Nephron progenitor cell (in vitro differentiated cells): ENCODE results near the gene DNAH17.

Experiments
- DNase-seq: peaks from one replicate; pipeline ENCODE4 v3.0.0; 2021
- H3K27ac Mint-ChIP-seq: 2 replicates; pipeline ENCODE4 v1.8.0; 2021; ENCODE audit warnings: mild to moderate bottlenecking, moderate library complexity, mixed read lengths
- H3K27me3 Mint-ChIP-seq: 2 replicates; pipeline ENCODE4 v1.8.0; 2021; ENCODE audit warnings: mild to moderate bottlenecking, low read depth, mixed read lengths; ENCODE audit not compliant: poor library complexity
- H3K36me3 Mint-ChIP-seq: 2 replicates; pipeline ENCODE4 v1.8.0; 2021; ENCODE audit warnings: low read depth, mixed read lengths
- H3K4me1 Mint-ChIP-seq: 2 replicates; pipeline ENCODE4 v1.8.0; 2021; ENCODE audit warnings: mixed read lengths
- H3K4me3 Mint-ChIP-seq: 2 replicates; pipeline ENCODE4 v1.8.0; 2021; ENCODE audit warnings: mild to moderate bottlenecking, moderate library complexity, mixed read lengths
- H3K9me3 Mint-ChIP-seq: 2 replicates; pipeline ENCODE4 v1.8.0; 2021; ENCODE audit warnings: mild to moderate bottlenecking, moderate library complexity, mixed read lengths
- TF ChIP-seq, protein P1 (sequence below): fragments of 200-600 bp; sonication (generic); IDR thresholded peaks from 2 replicates; pipeline ENCODE4 v1.5.0; 2021; ENCODE audit warnings: antibody characterized with exemption

DNAH17 gene

GRCh38 chr17:78577296-78577695, at the start of gene DNAH17:
Gene DNAH17 (minus strand): TSS chr17:78577396. CDS start chr17:78575057, 2,339 bp downstream.
- Mint-ChIP-seq H3K4me3 (no peak within 1 kb of the TSS), H3K27me3 (peaks cover 21% of the 10 kb centered on the region), H3K36me3 (no peaks in the 10 kb centered on the region), H3K4me1 (peaks cover 14% of the 10 kb centered on the region), H3K9me3 (no peaks in the 10 kb centered on the region), H3K27ac (no peak within 1 kb of the TSS)
- no peak for DNase-seq
- TF ChIP-seq, protein P1, sequence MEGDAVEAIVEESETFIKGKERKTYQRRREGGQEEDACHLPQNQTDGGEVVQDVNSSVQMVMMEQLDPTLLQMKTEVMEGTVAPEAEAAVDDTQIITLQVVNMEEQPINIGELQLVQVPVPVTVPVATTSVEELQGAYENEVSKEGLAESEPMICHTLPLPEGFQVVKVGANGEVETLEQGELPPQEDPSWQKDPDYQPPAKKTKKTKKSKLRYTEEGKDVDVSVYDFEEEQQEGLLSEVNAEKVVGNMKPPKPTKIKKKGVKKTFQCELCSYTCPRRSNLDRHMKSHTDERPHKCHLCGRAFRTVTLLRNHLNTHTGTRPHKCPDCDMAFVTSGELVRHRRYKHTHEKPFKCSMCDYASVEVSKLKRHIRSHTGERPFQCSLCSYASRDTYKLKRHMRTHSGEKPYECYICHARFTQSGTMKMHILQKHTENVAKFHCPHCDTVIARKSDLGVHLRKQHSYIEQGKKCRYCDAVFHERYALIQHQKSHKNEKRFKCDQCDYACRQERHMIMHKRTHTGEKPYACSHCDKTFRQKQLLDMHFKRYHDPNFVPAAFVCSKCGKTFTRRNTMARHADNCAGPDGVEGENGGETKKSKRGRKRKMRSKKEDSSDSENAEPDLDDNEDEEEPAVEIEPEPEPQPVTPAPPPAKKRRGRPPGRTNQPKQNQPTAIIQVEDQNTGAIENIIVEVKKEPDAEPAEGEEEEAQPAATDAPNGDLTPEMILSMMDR: no peak

DNA sequence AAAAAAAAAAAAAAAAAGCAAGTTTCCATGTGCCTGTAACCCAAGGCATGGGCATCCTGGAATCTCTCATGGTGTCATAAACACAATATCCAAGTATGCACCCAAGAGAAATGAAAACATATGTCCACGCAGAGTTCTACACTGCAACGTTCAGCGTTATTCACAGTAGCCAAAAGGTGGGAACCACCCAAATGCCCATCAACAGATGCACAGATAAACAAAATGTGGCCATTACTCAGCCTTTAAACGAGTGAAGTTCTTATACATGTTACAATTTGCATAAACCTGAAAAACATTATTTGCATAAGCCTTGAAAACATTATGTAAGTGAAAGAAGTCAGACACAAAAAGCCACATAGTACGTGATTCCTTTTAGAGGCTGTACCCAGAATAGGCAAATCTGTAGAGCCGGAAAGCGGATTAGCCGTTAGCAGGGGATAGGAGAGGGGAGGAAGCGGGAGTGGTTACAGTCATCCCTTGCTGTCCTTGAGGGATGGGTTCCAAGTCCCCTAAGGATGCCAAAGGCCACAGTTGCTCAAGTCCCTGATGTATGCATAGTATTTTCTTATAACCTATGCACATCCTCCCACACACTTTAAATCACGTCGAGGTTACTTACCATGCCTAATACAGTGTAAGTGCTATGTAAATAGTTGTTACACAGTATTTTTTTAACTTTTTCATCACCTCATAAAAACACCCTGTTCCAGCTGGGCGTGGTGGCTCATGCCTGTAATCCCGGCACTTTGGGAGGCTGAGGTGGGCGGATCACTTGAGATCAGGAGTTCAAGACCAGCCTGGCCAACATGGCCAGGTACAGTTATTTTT, 47.3 kb upstream of the DNAH17 start:
- no peak for DNase-seq
- TF ChIP-seq, protein P1: no peak
- Mint-ChIP-seq H3K4me1 (no peaks in the 10 kb centered on the region), H3K9me3 (peaks cover 9% of the 10 kb centered on the region), H3K27me3 (peaks cover 24% of the 10 kb centered on the region), H3K27ac (no peak overlapping the region), H3K4me3 (no peak overlapping the region), H3K36me3 (no peaks in the 10 kb centered on the region)

DNA sequence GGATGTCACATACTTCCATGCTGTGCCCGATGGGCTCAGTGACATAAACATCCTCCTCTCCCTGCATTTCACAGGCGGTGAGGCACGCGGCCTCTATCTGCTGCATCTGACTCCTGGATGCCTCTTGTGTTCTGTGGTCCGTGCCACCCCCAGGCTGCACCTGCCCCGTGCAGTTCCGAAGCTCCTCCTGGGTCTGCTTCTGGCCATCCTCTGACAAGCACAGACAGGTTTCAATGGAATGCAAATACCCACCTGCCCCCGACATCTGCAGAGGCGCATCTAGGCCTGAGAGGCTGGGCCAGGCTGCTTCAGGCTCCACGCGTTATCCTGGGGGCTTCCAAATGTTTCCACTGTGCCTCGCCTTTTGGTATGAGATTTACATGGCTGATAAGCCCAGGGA, 46.3 kb upstream of the DNAH17 start:
- no peaks in the 10 kb centered on the region for H3K4me1 Mint-ChIP-seq
- DNase-seq: no peak
- no peak overlapping the region for H3K27ac Mint-ChIP-seq
- peaks cover 26% of the 10 kb centered on the region for H3K27me3 Mint-ChIP-seq
- H3K4me3 Mint-ChIP-seq: no peak overlapping the region
- peaks cover 19% of the 10 kb centered on the region for H3K9me3 Mint-ChIP-seq
- TF ChIP-seq, protein P1: no peak
- H3K36me3 Mint-ChIP-seq: no peaks in the 10 kb centered on the region

DNA sequence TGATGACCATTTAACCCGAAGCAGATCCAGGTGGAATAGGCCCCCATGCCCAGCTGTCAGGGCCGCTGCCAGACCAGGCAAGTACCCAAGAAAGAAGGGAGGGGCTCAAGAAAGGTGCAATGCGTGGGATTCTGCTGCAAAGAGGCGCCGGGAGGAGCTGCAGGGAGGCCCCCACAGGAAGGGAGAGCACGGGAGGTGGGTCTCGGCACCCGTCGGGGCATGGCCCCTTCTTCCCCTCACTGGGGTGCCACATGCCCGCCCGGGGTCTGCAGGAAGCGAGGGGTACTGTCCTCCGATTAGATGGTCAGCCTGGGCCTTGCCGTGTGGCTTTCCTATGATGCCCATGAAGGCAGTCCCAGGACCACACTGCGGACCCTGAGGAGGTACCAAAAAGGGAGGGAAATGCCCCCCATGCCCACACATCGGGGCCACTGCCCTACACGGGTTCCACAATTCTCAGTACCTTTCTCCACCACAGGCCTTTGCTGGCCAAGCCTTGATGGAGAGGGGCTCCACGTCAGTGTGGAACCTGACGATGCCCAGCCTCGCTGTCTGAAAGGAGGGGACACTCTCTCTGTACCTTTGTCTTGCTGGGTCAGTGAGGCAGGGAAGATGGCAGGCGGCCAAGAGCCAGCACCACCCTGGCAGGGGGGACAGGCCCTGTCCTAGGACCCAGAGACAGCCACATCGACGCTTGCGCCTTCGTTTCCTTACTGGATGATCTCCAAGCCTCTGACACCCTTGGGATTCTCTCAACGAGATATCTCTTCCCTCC, 45.5 kb upstream of the DNAH17 start:
- peaks cover 27% of the 10 kb centered on the region for H3K9me3 Mint-ChIP-seq
- H3K27me3 Mint-ChIP-seq: peaks cover 26% of the 10 kb centered on the region
- H3K4me1 Mint-ChIP-seq: no peaks in the 10 kb centered on the region
- TF ChIP-seq, protein P1: no peak
- no peak for DNase-seq
- H3K36me3 Mint-ChIP-seq: peaks cover 6% of the 10 kb centered on the region
- no peak overlapping the region for H3K4me3 Mint-ChIP-seq
- H3K27ac Mint-ChIP-seq: no peak overlapping the region

GRCh38 chr17:78621720-78622490, 44.7 kb upstream of the DNAH17 start:
- no peak overlapping the region for H3K27ac Mint-ChIP-seq
- H3K27me3 Mint-ChIP-seq: peaks cover 23% of the 10 kb centered on the region
- DNase-seq: no peak
- peaks cover 29% of the 10 kb centered on the region for H3K9me3 Mint-ChIP-seq
- peaks cover 6% of the 10 kb centered on the region for H3K36me3 Mint-ChIP-seq
- H3K4me1 Mint-ChIP-seq: no peaks in the 10 kb centered on the region
- TF ChIP-seq, protein P1: no peak
- no peak overlapping the region for H3K4me3 Mint-ChIP-seq
